Parathyroid adenoma (tissue), 2 donors: ENCODE measurements around the gene ICAM4.

Experiments used
- H2AFZ ChIP-seq: fragments of 300-600 bp; sonication (generic); one replicate; pipeline ENCODE4 v1.7.0; 2017; ENCODE audit warnings: antibody characterized with exemption, mild to moderate bottlenecking
- H3K27ac ChIP-seq: fragments of 300-600 bp; sonication (generic); one replicate; pipeline ENCODE4 v1.7.0; 2017
- H3K27me3 ChIP-seq: fragments of 300-600 bp; sonication (generic); one replicate; pipeline ENCODE4 v1.7.0; 2017; ENCODE audit warnings: low read length; ENCODE audit not compliant: control insufficient read depth, insufficient read depth
- H3K36me3 ChIP-seq: fragments of 300-600 bp; sonication (generic); one replicate; pipeline ENCODE4 v1.7.0; 2017; ENCODE audit warnings: low read length; ENCODE audit not compliant: control insufficient read depth, insufficient read depth
- H3K4me1 ChIP-seq: fragments of 300-600 bp; sonication (generic); one replicate; pipeline ENCODE4 v1.7.0; 2017; ENCODE audit warnings: control low read depth
- H3K4me2 ChIP-seq: fragments of 300-600 bp; sonication (generic); one replicate; pipeline ENCODE4 v1.7.0; 2017; ENCODE audit warnings: low read length
- H3K4me3 ChIP-seq: fragments of 300-600 bp; sonication (generic); one replicate; pipeline ENCODE4 v1.7.0; 2017; ENCODE audit warnings: low read depth, low read length
- H3K79me2 ChIP-seq: fragments of 300-600 bp; sonication (generic); one replicate; pipeline ENCODE4 v1.7.0; 2017; ENCODE audit warnings: control low read depth
- H3K9ac ChIP-seq: fragments of 300-600 bp; sonication (generic); one replicate; pipeline ENCODE4 v1.7.0; 2017; ENCODE audit warnings: mild to moderate bottlenecking
- H3K9me3 ChIP-seq: fragments of 300-600 bp; sonication (generic); one replicate; pipeline ENCODE4 v1.7.0; 2017; ENCODE audit warnings: low read length; ENCODE audit not compliant: control insufficient read depth
- CTCF ChIP-seq: fragments of 300-600 bp; sonication (generic); IDR thresholded peaks from one replicate; pipeline ENCODE4 v1.7.0; 2017; ENCODE audit warnings: antibody characterized with exemption, mild to moderate bottlenecking
- donor health status: primary hyperparathyroidism.

The ICAM4 gene

GRCh38 chr19:10269333-10270179 is 17.2 kb upstream of the ICAM4 start:
- no peak overlapping the region for H3K9ac ChIP-seq
- H3K27ac ChIP-seq: peak overlapping the region; percentile 68
- no peaks in the 10 kb centered on the region for H3K36me3 ChIP-seq
- TF ChIP-seq CTCF: peak; percentile 98
- H3K4me2 ChIP-seq: peak overlapping the region; percentile 71
- H3K4me1 ChIP-seq: no peaks in the 10 kb centered on the region
- peak overlapping the region; percentile 34 for H3K4me3 ChIP-seq
- no peaks in the 10 kb centered on the region for H3K9me3 ChIP-seq
- no peaks in the 10 kb centered on the region for H3K79me2 ChIP-seq
- peak overlapping the region; percentile 55 for H2AFZ ChIP-seq
- no peaks in the 10 kb centered on the region for H3K27me3 ChIP-seq

GRCh38 chr19:10270180-10270615 is 16.6 kb upstream of the ICAM4 start:
- peak overlapping the region; percentile 34 for H3K4me3 ChIP-seq
- H3K27ac ChIP-seq: peak overlapping the region; percentile 68
- H3K4me2 ChIP-seq: peak overlapping the region; percentile 71
- TF ChIP-seq CTCF: no peak
- H3K79me2 ChIP-seq: no peaks in the 10 kb centered on the region
- no peak overlapping the region for H3K9ac ChIP-seq
- no peaks in the 10 kb centered on the region for H3K4me1 ChIP-seq
- no peaks in the 10 kb centered on the region for H3K9me3 ChIP-seq
- peak overlapping the region; percentile 55 for H2AFZ ChIP-seq
- H3K36me3 ChIP-seq: no peaks in the 10 kb centered on the region
- H3K27me3 ChIP-seq: no peaks in the 10 kb centered on the region

GRCh38 chr19:10270616-10271394 is 15.9 kb upstream of the ICAM4 start, which contains the start of gene ICAM1:
Gene ICAM1, plus strand, starts transcription at chr19:10271120. Its CDS starts 40 bp downstream, at chr19:10271160.
- Histone ChIP-seq H3K27ac (peak within 1 kb of the TSS; percentile 68), H3K9me3 (no peaks in the 10 kb centered on the region), H3K4me2 (peak within 1 kb of the TSS; percentile 71), H3K9ac (no peak within 1 kb of the TSS), H2AFZ (peak within 1 kb of the TSS; percentile 55), H3K4me3 (peak within 1 kb of the TSS; percentile 34), H3K79me2 (no peaks in the 10 kb centered on the region), H3K27me3 (no peaks in the 10 kb centered on the region), H3K36me3 (no peaks in the 10 kb centered on the region), H3K4me1 (no peaks in the 10 kb centered on the region)
- no peak for TF ChIP-seq CTCF

- H3K9ac ChIP-seq: no peak overlapping the region
These were observed 15.1 kb upstream of the ICAM4 start for GRCh38 chr19:10271543-10272086.

More at GRCh38 chr19:10271543-10272086, 15.1 kb upstream of the ICAM4 start:
- Histone ChIP-seq H3K36me3 (no peaks in the 10 kb centered on the region), H3K79me2 (no peaks in the 10 kb centered on the region), H3K27me3 (no peaks in the 10 kb centered on the region), H3K4me1 (no peaks in the 10 kb centered on the region), H3K27ac (peak overlapping the region; percentile 68), H3K9me3 (no peaks in the 10 kb centered on the region), H3K4me3 (peak overlapping the region; percentile 34), H3K4me2 (peak overlapping the region; percentile 71), H2AFZ (no peak overlapping the region)
- TF ChIP-seq CTCF: no peak
